ENCODE data around the gene SUN2.

GRCh38 chr22:38737302-38738060, 18.3 kb downstream of the SUN2 start:
- TF ChIP-seq CTCF (IDR thresholded peaks at IDR 0.05) (no peak), POLR2AphosphoS5 (IDR thresholded peaks at IDR 0.05) (no peak)

All from upper lobe of left lung (tissue), 4 donors.